Measurements from ENCODE around the gene SRSF3.
"Not testable (repeated sequence)": the region's sequence is repeated elsewhere in the genome, so short reads cannot be mapped to it uniquely, and the experiment has no call there.

The SRSF3 gene

GRCh38 chr6:36576578-36576977 lies 17.6 kb upstream of the SRSF3 start:
- DNase-seq = no peak

GRCh38 chr6:36577301-36577700 lies 16.9 kb upstream of the SRSF3 start:
- no peak for DNase-seq

- DNase-seq = no peak
Measured at GRCh38 chr6:36578030-36578429, 16.1 kb upstream of the SRSF3 start.

GRCh38 chr6:36578431-36578830 lies 15.7 kb upstream of the SRSF3 start:
- DNase-seq = no peak

GRCh38 chr6:36580184-36580526 lies 14.0 kb upstream of the SRSF3 start:
- no peak for DNase-seq

GRCh38 chr6:36581716-36582115 lies 12.4 kb upstream of the SRSF3 start:
- no peak for DNase-seq

- DNase-seq = no peak
Measured at GRCh38 chr6:36586606-36587005, 7.6 kb upstream of the SRSF3 start.

GRCh38 chr6:36589025-36589400 lies 5.1 kb upstream of the SRSF3 start:
- DNase-seq = not testable (repeated sequence)

GRCh38 chr6:36590237-36590636 lies 3.9 kb upstream of the SRSF3 start:
- no peak for DNase-seq

- no peak for DNase-seq
Measured at GRCh38 chr6:36592221-36592655, 1.9 kb upstream of the SRSF3 start.

- peak; percentile 48 for DNase-seq
Measured at GRCh38 chr6:36593569-36594028, 563 bp upstream of the SRSF3 start.

GRCh38 chr6:36594816-36595643 lies 868 bp downstream of the SRSF3 start:
- DNase-seq = peak; percentile 37

- DNase-seq = peak; percentile 32
Measured at GRCh38 chr6:36596356-36596755, 2.2 kb downstream of the SRSF3 start.

- no peak for DNase-seq
Measured at GRCh38 chr6:36597775-36598174, 3.6 kb downstream of the SRSF3 start.

- no peak for DNase-seq
Measured at GRCh38 chr6:36598326-36598725, 4.2 kb downstream of the SRSF3 start.

GRCh38 chr6:36598739-36599318 lies 4.7 kb downstream of the SRSF3 start:
- DNase-seq = no peak

GRCh38 chr6:36599791-36600209 lies 5.6 kb downstream of the SRSF3 start:
- peak; percentile 47 for DNase-seq

GRCh38 chr6:36600564-36601146 lies 6.5 kb downstream of the SRSF3 start:
- no peak for DNase-seq

GRCh38 chr6:36601818-36602217 lies 7.7 kb downstream of the SRSF3 start:
- not testable (repeated sequence) for DNase-seq

GRCh38 chr6:36603222-36604089 lies 9.3 kb downstream of the SRSF3 start:
- no peak for DNase-seq

GRCh38 chr6:36604090-36605060 lies 10.2 kb downstream of the SRSF3 start:
- DNase-seq = no peak

- no peak for DNase-seq
Measured at GRCh38 chr6:36605143-36605542, 11.0 kb downstream of the SRSF3 start.

All from CD4-positive, alpha-beta T cell treated with Interleukin-6 for 4 hours (primary cell).